MM.1S (cell line): ENCODE measurements around the gene DAND5.

ENCODE experiments used
- EZH2 ChIP-seq: fragments of 300-600 bp; sonication (generic); optimal IDR thresholded peaks from 2 replicates; pipeline ENCODE3; 2017; ENCODE audit warnings: low read depth, mild to moderate bottlenecking, antibody characterized with exemption, low read length, mixed read lengths
- TF ChIP-seq, protein P1 (sequence below): fragments of 300-600 bp; sonication (generic); IDR thresholded peaks from 2 replicates; pipeline ENCODE4 v1.5.1; 2016; ENCODE audit warnings: antibody characterized with exemption, low read length, mixed read lengths

DNA sequence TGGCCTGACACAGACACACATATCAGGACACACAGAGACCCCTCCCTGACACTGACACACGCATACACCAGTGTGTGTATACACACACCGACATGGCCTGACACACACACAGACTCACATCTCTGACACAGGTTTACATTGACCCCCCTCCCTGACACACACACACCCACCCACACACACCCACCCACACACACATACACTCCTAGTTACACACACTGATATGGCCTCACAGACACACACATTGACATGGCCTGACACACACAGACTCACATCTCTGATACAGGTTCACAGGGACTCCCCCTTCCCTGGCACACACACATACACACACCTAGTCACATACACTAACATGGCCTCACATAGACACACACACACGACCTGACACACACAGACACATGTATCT, 21.5 kb downstream of the DAND5 start:
- TF ChIP-seq, protein P1, sequence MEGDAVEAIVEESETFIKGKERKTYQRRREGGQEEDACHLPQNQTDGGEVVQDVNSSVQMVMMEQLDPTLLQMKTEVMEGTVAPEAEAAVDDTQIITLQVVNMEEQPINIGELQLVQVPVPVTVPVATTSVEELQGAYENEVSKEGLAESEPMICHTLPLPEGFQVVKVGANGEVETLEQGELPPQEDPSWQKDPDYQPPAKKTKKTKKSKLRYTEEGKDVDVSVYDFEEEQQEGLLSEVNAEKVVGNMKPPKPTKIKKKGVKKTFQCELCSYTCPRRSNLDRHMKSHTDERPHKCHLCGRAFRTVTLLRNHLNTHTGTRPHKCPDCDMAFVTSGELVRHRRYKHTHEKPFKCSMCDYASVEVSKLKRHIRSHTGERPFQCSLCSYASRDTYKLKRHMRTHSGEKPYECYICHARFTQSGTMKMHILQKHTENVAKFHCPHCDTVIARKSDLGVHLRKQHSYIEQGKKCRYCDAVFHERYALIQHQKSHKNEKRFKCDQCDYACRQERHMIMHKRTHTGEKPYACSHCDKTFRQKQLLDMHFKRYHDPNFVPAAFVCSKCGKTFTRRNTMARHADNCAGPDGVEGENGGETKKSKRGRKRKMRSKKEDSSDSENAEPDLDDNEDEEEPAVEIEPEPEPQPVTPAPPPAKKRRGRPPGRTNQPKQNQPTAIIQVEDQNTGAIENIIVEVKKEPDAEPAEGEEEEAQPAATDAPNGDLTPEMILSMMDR = no peak
- TF ChIP-seq EZH2 = no peak
